Measurements from ENCODE around the gene CRYGS. TPM values are rescaled to one million over a fixed set of nuclear protein-coding genes. Genes with fewer than 3 reads are reported as not detected.

CRYGS gene
- 2.1 and 2.3 TPM in 2 replicates for polyA plus RNA-seq (2012; rRNA removed)
- 0.09 and 0.22 TPM in 2 replicates for polyA plus RNA-seq (2012; cell fraction: cytosol; rRNA removed)
- polyA plus RNA-seq (2012; cell fraction: nucleus; rRNA removed) = 19.3 and 20.1 TPM in 2 replicates

DNA sequence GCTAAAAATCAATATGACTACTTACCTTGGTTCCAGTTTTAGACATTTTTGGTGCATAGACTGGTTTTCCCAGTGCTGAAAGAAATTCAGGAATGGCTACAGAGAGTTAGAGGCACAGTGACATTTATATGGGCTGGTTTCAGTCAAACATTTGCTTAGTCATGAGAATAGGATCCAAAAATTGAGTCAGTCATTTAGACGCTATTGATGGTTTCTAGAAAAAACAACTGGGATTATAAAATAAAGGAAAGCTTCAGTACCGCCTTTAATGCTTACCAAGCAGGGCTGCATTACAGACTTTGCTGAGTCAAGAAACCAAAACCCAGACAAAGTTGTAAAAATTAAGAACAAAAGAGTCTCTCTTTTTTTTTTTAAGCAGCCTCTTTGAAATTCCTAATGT is at the start of gene CRYGS:
TSS of gene CRYGS (minus strand) at position 100 of the 400 bp plus-strand sequence. CDS start at position 46, 54 bp downstream.
- Histone ChIP-seq H3K9ac (no peak within 1 kb of the TSS), H3K4me1 (ENCODE audit: control insufficient read depth in 1 of 2, insufficient read depth in 2 of 2, low read depth in 1 of 2, low read length in 1 of 2) (peaks cover 3 to 16% of the 10 kb centered on the region in 2 experiments; a peak in 3 of 4 replicates), H3K79me2 (ENCODE audit: insufficient read depth) (no peaks in the 10 kb centered on the region), H3K4me3 (ENCODE audit: low read depth in 2 of 2, low read length in 1 of 2) (no peak within 1 kb of the TSS), H3K36me3 (replicated peaks in 1 of 2; ENCODE audit: control insufficient read depth in 1 of 2, insufficient read depth in 2 of 2, low read length in 1 of 2) (peaks cover 17 to 27% of the 10 kb centered on the region in 2 experiments), H2AFZ (ENCODE audit: low read depth) (no peak within 1 kb of the TSS), H3K9me2 (no peaks in the 10 kb centered on the region), H3K4me2 (no peak within 1 kb of the TSS), H3F3A (replicated peaks; ENCODE audit: insufficient read depth) (peaks cover 7% of the 10 kb centered on the region), H3K27me3 (ENCODE audit: insufficient read depth) (no peaks in the 10 kb centered on the region), H4K20me1 (ENCODE audit: insufficient read depth) (no peaks in the 10 kb centered on the region), H3K27ac (ENCODE audit: low read depth in 2 of 2, low read length in 1 of 2) (no peak within 1 kb of the TSS), H3K9me3 (no peaks in the 10 kb centered on the region)
- CTCF ChIA-PET = interaction anchor here (1.7 to 14.3 kb wide), 3 partner anchors 8 to 561 kb away, joined by 4 to 242 read pairs (median 7); no protein-coding TSS in a partner anchor
- TF ChIP-seq NRF1 (IDR thresholded peaks at IDR 0.05; ENCODE audit: low read depth, low read length) (no peak), FOXM1 (IDR thresholded peaks at IDR 0.05; ENCODE audit: low read depth) (no peak), NFIC (IDR thresholded peaks at IDR 0.05; ENCODE audit: borderline replicate concordance) (no peak), YY1 (IDR thresholded peaks at IDR 0.05; ENCODE audit: low read depth) (no peak), MEF2A (IDR thresholded peaks at IDR 0.05; ENCODE audit: borderline replicate concordance, low read depth) (no peak), TAF1 (IDR thresholded peaks at IDR 0.05; ENCODE audit: borderline replicate concordance, low read depth, low read length) (no peak), PBX3 (IDR thresholded peaks at IDR 0.05) (no peak), RXRA (IDR thresholded peaks at IDR 0.05; ENCODE audit: borderline replicate concordance, low read depth) (no peak), POLR2AphosphoS5 (IDR thresholded peaks at IDR 0.05; ENCODE audit: low read depth, low read length) (no peak), REST (IDR thresholded peaks at IDR 0.05; ENCODE audit: low read depth, low read length) (no peak), JUND (IDR thresholded peaks at IDR 0.05) (no peak), EZH2phosphoT487 (IDR thresholded peaks at IDR 0.05; ENCODE audit: borderline replicate concordance, low read depth) (no peak), MXI1 (IDR thresholded peaks at IDR 0.05; ENCODE audit: low read depth, low read length) (no peak), EP300 (IDR thresholded peaks at IDR 0.05; ENCODE audit: borderline replicate concordance in 1 of 2, low read depth in 1 of 2, low read length in 1 of 2) (no peak), RFX5 (IDR thresholded peaks at IDR 0.05; ENCODE audit: low read length) (no peak)
- TF ChIP-seq, protein P1, sequence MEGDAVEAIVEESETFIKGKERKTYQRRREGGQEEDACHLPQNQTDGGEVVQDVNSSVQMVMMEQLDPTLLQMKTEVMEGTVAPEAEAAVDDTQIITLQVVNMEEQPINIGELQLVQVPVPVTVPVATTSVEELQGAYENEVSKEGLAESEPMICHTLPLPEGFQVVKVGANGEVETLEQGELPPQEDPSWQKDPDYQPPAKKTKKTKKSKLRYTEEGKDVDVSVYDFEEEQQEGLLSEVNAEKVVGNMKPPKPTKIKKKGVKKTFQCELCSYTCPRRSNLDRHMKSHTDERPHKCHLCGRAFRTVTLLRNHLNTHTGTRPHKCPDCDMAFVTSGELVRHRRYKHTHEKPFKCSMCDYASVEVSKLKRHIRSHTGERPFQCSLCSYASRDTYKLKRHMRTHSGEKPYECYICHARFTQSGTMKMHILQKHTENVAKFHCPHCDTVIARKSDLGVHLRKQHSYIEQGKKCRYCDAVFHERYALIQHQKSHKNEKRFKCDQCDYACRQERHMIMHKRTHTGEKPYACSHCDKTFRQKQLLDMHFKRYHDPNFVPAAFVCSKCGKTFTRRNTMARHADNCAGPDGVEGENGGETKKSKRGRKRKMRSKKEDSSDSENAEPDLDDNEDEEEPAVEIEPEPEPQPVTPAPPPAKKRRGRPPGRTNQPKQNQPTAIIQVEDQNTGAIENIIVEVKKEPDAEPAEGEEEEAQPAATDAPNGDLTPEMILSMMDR (IDR thresholded peaks at IDR 0.05) = no peak
- TF ChIP-seq, protein P2, sequence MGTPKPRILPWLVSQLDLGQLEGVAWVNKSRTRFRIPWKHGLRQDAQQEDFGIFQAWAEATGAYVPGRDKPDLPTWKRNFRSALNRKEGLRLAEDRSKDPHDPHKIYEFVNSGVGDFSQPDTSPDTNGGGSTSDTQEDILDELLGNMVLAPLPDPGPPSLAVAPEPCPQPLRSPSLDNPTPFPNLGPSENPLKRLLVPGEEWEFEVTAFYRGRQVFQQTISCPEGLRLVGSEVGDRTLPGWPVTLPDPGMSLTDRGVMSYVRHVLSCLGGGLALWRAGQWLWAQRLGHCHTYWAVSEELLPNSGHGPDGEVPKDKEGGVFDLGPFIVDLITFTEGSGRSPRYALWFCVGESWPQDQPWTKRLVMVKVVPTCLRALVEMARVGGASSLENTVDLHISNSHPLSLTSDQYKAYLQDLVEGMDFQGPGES (IDR thresholded peaks at IDR 0.05; ENCODE audit: low read depth, low read length) = no peak
- POLR2A ChIA-PET = no interaction called here
- WGBS (ENCODE audit: low lambda C conversion rate) = 90% methylated on average over 2 of the region's 2 CpGs
- DNase-seq = no peak
